ENCODE results near the gene PCDH9. TPM values are rescaled to one million over a fixed set of nuclear protein-coding genes. Genes with fewer than 3 reads are reported as not detected.

Gene PCDH9
- total RNA-seq, 6 experiments from 2014 or later, result 1.6 to 3.9 (median 3.1) TPM

DNA sequence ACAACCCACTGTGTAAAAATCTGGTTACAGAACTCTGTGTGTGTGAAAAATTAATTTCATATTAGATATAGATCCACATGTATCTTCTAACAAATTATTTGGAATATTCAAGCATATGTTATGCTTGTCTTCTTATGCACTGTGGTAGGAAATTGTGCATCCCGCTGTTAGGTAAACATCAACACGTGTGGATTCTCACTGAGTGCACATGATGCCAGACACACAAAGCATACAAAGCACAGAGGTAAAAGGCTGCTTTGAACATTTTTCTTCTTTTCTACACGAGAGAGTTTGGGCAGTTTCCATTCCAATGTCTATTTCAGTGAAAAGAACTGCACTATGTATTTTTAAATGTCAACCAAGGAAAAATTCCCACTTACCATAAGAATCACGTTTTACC is 354.9 kb downstream of the PCDH9 start:
- Histone ChIP-seq H3K9me3 (no peaks in the 10 kb centered on the region), H3K27me3 (no peaks in the 10 kb centered on the region), H3K4me3 (no peak overlapping the region), H3K27ac (no peak overlapping the region), H3K36me3 (no peaks in the 10 kb centered on the region), H3K4me1 (no peaks in the 10 kb centered on the region)
- intact Hi-C loops (cut with DNase I), result no loop called here
- TF ChIP-seq POLR2A (IDR thresholded peaks at IDR 0.05) (no peak), CTCF (IDR thresholded peaks at IDR 0.05) (no peak)
- DNase-seq, result no peak
- 50% methylated on average over 4 of the region's 4 CpGs for WGBS (ENCODE audit: insufficient coverage, low coverage, low lambda C conversion rate, missing lambda C conversion rate)
- ATAC-seq, result no peak

DNA sequence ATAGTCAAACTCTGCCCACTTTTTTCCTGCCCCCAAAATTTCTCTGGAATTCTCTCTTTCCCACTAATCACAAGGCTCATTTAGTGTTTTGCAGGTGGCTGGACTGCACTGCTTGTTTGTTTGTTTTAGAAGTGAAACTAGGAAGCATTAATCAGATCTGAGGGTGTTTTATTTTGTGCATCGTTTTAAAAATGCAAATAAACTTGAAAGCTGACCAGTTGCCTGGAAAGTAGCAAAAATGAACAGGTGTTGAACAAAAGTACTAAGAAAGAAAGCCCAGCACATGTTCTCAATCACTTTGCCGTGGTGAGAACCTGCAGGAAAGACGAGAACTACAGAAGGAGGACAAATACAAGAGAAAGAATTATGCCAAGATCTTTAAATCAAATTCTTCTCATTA is 365.5 kb downstream of the PCDH9 start:
- Histone ChIP-seq H3K9me3 (no peaks in the 10 kb centered on the region), H3K4me3 (no peak overlapping the region), H3K36me3 (no peaks in the 10 kb centered on the region), H3K27ac (no peak overlapping the region), H3K4me1 (no peaks in the 10 kb centered on the region), H3K27me3 (no peaks in the 10 kb centered on the region)
- intact Hi-C loops (cut with DNase I), result no loop called here
- ATAC-seq, result no peak
- 31% methylated on average over 3 of the region's 3 CpGs for WGBS (ENCODE audit: insufficient coverage, low coverage, low lambda C conversion rate, missing lambda C conversion rate)
- TF ChIP-seq POLR2A (IDR thresholded peaks at IDR 0.05) (no peak), CTCF (IDR thresholded peaks at IDR 0.05) (no peak)
- DNase-seq, result no peak

DNA sequence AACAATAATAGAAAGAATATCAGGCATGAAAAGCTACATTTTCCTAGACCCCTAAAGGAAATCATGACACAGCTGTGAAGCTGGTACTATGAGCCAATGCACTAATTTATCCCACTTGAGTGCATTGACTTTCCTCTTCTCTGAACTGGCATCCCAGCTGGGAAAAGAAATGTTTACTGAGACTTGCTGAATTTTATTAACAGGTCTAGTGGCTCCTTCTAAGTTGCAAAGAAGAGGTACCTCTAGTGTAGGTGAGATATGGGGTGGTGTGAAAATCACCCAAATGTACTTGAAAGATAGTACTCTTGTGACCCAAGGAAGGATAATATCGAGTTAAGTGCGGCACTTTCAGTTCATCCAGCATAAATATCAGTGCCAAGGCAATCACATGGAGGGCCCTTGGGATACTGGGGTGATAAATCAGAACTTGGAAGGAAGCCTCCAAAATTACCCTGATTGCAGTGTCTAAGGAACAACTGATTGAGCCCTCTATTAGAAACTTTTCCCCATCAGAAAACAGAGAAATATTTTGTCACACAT is 369.2 kb downstream of the PCDH9 start:
- Histone ChIP-seq H3K4me3 (no peak overlapping the region), H3K27me3 (no peaks in the 10 kb centered on the region), H3K27ac (no peak overlapping the region), H3K9me3 (no peaks in the 10 kb centered on the region), H3K4me1 (no peaks in the 10 kb centered on the region), H3K36me3 (no peaks in the 10 kb centered on the region)
- no peak for ATAC-seq
- 76% methylated on average over 2 of the region's 2 CpGs for WGBS (ENCODE audit: insufficient coverage, low coverage, low lambda C conversion rate, missing lambda C conversion rate)
- TF ChIP-seq CTCF (IDR thresholded peaks at IDR 0.05) (no peak), POLR2A (IDR thresholded peaks at IDR 0.05) (no peak)
- intact Hi-C loops (cut with DNase I), result no loop called here
- DNase-seq, result no peak

DNA sequence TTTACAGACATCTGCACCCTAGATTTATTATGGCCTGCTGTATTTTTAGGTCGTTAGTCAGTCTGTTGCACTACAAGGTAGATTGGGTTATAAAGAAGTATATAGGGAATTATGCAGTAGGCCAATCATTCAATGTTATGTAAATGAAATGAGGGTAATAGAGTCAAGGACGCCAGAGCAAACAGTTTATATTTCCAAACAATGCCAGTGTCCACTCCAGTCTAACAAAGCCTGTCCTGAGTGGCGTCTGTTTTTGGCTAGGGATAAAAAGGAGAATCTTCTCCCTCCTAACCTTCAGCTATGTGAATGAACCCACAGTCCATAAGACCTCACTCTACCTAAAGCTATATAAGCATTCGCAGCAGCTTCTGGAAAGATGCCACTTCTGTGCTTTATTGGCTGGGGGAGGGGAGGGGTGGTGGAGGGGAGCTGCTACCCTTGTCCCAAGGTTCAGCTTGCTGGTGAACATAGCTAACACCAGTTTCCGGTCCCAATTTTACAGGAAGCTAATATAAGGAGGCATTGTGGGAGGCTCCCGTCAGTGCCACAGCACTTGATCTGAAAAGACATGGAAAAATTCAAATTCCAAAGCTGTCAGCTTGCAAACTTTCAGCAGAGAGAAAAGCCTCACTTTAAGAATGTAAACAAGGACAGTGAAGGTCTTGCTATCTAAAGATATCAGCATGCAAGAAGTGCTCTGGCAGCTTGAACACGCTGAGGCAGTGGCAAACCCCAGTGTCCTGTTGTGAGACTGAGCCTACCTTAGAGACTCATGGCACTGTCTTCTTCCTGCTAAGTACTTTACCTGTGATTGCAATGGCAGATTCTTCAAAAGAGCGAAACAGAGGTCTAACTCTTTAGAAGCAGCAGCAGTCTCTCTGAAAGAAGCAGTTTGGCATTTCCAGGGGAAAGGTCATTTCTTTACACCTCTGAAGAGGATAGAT is 369.9 kb downstream of the PCDH9 start:
- H3K9me3 ChIP-seq, result no peaks in the 10 kb centered on the region
- H3K4me3 ChIP-seq, result no peak overlapping the region
- no peaks in the 10 kb centered on the region for H3K4me1 ChIP-seq
- DNase-seq, result no peak
- ATAC-seq, result no peak
- H3K27me3 ChIP-seq, result no peaks in the 10 kb centered on the region
- intact Hi-C loops (cut with DNase I), result no loop called here
- no peaks in the 10 kb centered on the region for H3K36me3 ChIP-seq
- TF ChIP-seq CTCF (IDR thresholded peaks at IDR 0.05), result no peak
- TF ChIP-seq POLR2A (IDR thresholded peaks at IDR 0.05), result no peak
- H3K27ac ChIP-seq, result no peak overlapping the region
- 63% methylated on average over 7 of the region's 8 CpGs for WGBS (ENCODE audit: insufficient coverage, low coverage, low lambda C conversion rate, missing lambda C conversion rate)

All from right lobe of liver (tissue), 6 donors.